Chondrocyte (in vitro differentiated cells): ENCODE data around the gene MOB2. TPM values are rescaled to one million over a fixed set of nuclear protein-coding genes. Genes with fewer than 3 reads are reported as not detected.

ENCODE experiments used
- DNase-seq: peaks from one replicate; pipeline ENCODE4 v3.0.0; 2021; ENCODE audit warnings: mixed read lengths, low spot score
- H3K27ac Mint-ChIP-seq: one replicate; pipeline ENCODE4 v1.8.0; 2021; ENCODE audit warnings: mild to moderate bottlenecking, moderate library complexity, mixed read lengths; ENCODE audit not compliant: unreplicated experiment
- H3K27me3 Mint-ChIP-seq: 2 replicates; pipeline ENCODE4 v1.8.0; 2021; ENCODE audit warnings: low read depth, mixed read lengths
- H3K36me3 Mint-ChIP-seq: 2 replicates; pipeline ENCODE4 v1.8.0; 2021; ENCODE audit warnings: low read depth, mixed read lengths
- H3K4me1 Mint-ChIP-seq: 2 replicates; pipeline ENCODE4 v1.8.0; 2021; ENCODE audit warnings: low read depth, mild to moderate bottlenecking, mixed read lengths
- H3K4me3 Mint-ChIP-seq: one replicate; pipeline ENCODE4 v1.8.0; 2021; ENCODE audit warnings: mild to moderate bottlenecking, moderate library complexity, mixed read lengths; ENCODE audit not compliant: unreplicated experiment
- H3K9me3 Mint-ChIP-seq: 2 replicates; pipeline ENCODE4 v1.8.0; 2021; ENCODE audit warnings: low read depth, mixed read lengths
- CTCF ChIP-seq: fragments of 200-600 bp; sonication (generic); IDR thresholded peaks from 2 replicates; pipeline ENCODE4 v1.5.0; 2021; ENCODE audit warnings: antibody characterized with exemption, mild to moderate bottlenecking, moderate library complexity
- total RNA-seq: library from RNA; stranded (reverse); gene quantifications from 3 replicates; pipeline ENCODE4 v1.2.1, GENCODE V29; 2021

MOB2 gene
- total RNA-seq, 1 donor from 2014 or later: 28.0 TPM

- Mint-ChIP-seq H3K27ac (no peak overlapping the region), H3K4me3 (no peak overlapping the region), H3K27me3 (no peaks in the 10 kb centered on the region), H3K4me1 (no peaks in the 10 kb centered on the region), H3K36me3 (peaks cover 18% of the 10 kb centered on the region), H3K9me3 (no peaks in the 10 kb centered on the region)
- DNase-seq: peak; percentile 81
- no peak for TF ChIP-seq CTCF
Measured at GRCh38 chr11:1473786-1474185, 12.8 kb downstream of the MOB2 start.

- Mint-ChIP-seq H3K27me3 (no peaks in the 10 kb centered on the region), H3K4me3 (no peak overlapping the region), H3K36me3 (peaks cover 13% of the 10 kb centered on the region), H3K27ac (no peak overlapping the region), H3K9me3 (no peaks in the 10 kb centered on the region), H3K4me1 (no peaks in the 10 kb centered on the region)
- no peak for TF ChIP-seq CTCF
- DNase-seq: peak; percentile 71
Measured at GRCh38 chr11:1473011-1473628, 13.5 kb downstream of the MOB2 start.

GRCh38 chr11:1472180-1473005, 14.2 kb downstream of the MOB2 start:
- no peak for TF ChIP-seq CTCF
- Mint-ChIP-seq H3K27ac (no peak overlapping the region), H3K4me1 (no peaks in the 10 kb centered on the region)

GRCh38 chr11:1471736-1472135, 14.8 kb downstream of the MOB2 start:
- Mint-ChIP-seq H3K27me3 (no peaks in the 10 kb centered on the region), H3K4me3 (no peak overlapping the region), H3K27ac (no peak overlapping the region), H3K4me1 (no peaks in the 10 kb centered on the region), H3K36me3 (peaks cover 7% of the 10 kb centered on the region), H3K9me3 (no peaks in the 10 kb centered on the region)
- no peak for TF ChIP-seq CTCF
- peak; percentile 55 for DNase-seq

More at GRCh38 chr11:1472180-1473005, 14.2 kb downstream of the MOB2 start:
- Mint-ChIP-seq H3K36me3 (peaks cover 13% of the 10 kb centered on the region), H3K4me3 (no peak overlapping the region), H3K27me3 (no peaks in the 10 kb centered on the region), H3K9me3 (no peaks in the 10 kb centered on the region)
- peak; percentile 63 for DNase-seq

- peak; percentile 89 for DNase-seq
- H3K27ac Mint-ChIP-seq: no peak overlapping the region
- H3K27me3 Mint-ChIP-seq: no peaks in the 10 kb centered on the region
- H3K4me1 Mint-ChIP-seq: no peaks in the 10 kb centered on the region
- no peaks in the 10 kb centered on the region for H3K9me3 Mint-ChIP-seq
- no peak overlapping the region for H3K4me3 Mint-ChIP-seq
- H3K36me3 Mint-ChIP-seq: peaks cover 4% of the 10 kb centered on the region
- no peak for TF ChIP-seq CTCF
Measured at GRCh38 chr11:1470681-1471611, 15.6 kb downstream of the MOB2 start.
